ENCODE data around the gene FDXACB1. TPM values are rescaled to one million over a fixed set of nuclear protein-coding genes. Genes with fewer than 3 reads are reported as not detected.

FDXACB1 gene
- 1 to 10 TPM; 4.4 to 5.9 TPM for total RNA-seq

- H3K27me3 Mint-ChIP-seq (ENCODE audit: low read depth), result no peaks in the 10 kb centered on the region
- H3K4me1 Mint-ChIP-seq (ENCODE audit: low read depth), result peaks cover 18% of the 10 kb centered on the region
- H3K27ac Mint-ChIP-seq, result peak within 1 kb of the TSS; percentile 99
- POLR2A ChIA-PET, result no interaction called here
- DNase-seq (peak; percentile 97), ATAC-seq (peak; percentile 92)
- H3K36me3 Mint-ChIP-seq (ENCODE audit: low read depth), result peaks cover 9% of the 10 kb centered on the region
- CTCF ChIA-PET, result interaction anchor here (0.9 to 1.7 kb wide), 7 partner anchors 48 to 124 kb away, joined by 3 to 7 read pairs (median 4); no protein-coding TSS in a partner anchor
- no peaks in the 10 kb centered on the region for H3K9me3 Mint-ChIP-seq (ENCODE audit: insufficient read depth)
- H3K4me3 Mint-ChIP-seq, result peak within 1 kb of the TSS; percentile 89
Observed at GRCh38 chr11:111878849-111879636, at the start of gene FDXACB1, which contains the start of gene CFAP68. Gene FDXACB1, minus strand, starts transcription at chr11:111879165. Its CDS starts 33 bp downstream, at chr11:111879132. Gene CFAP68, plus strand, starts transcription at chr11:111879541. Its CDS starts 20 bp downstream, at chr11:111879561.

- ChIA-PET POLR2A (interaction anchor here (0.6 to 2.7 kb wide), 18 partner anchors 9 to 354 kb away, joined by 3 to 21 read pairs (median 4); partner anchors contain the start of genes ALG9 and DIXDC1), CTCF (interaction anchor here (0.8 to 13.6 kb wide), 20 partner anchors 9 to 354 kb away, joined by 3 to 261 read pairs (median 5); partner anchors contain the start of genes ALG9 and DIXDC1)
- no peaks in the 10 kb centered on the region for H3K36me3 Mint-ChIP-seq (ENCODE audit: low read depth)
- DNase-seq, result peak; percentile 96
- H3K27me3 Mint-ChIP-seq (ENCODE audit: low read depth), result peaks cover 7% of the 10 kb centered on the region
- ATAC-seq, result peak; percentile 93
- H3K9me3 Mint-ChIP-seq (ENCODE audit: insufficient read depth), result no peaks in the 10 kb centered on the region
- H3K27ac Mint-ChIP-seq, result peak overlapping the region; percentile 91
- H3K4me1 Mint-ChIP-seq (ENCODE audit: low read depth), result peaks cover 16% of the 10 kb centered on the region
- peak overlapping the region; percentile 82 for H3K4me3 Mint-ChIP-seq
Observed at GRCh38 chr11:111926505-111927391, 47.8 kb upstream of the FDXACB1 start.

- ATAC-seq (no peak), DNase-seq (no peak)
- Mint-ChIP-seq H3K4me3 (peak overlapping the region; percentile 82), H3K27me3 (ENCODE audit: low read depth) (peaks cover 12% of the 10 kb centered on the region), H3K36me3 (ENCODE audit: low read depth) (no peaks in the 10 kb centered on the region), H3K9me3 (ENCODE audit: insufficient read depth) (no peaks in the 10 kb centered on the region), H3K4me1 (ENCODE audit: low read depth) (peaks cover 16% of the 10 kb centered on the region), H3K27ac (peak overlapping the region; percentile 58)
- ChIA-PET CTCF (interaction anchor here (0.8 to 13.6 kb wide), 16 partner anchors 9 to 354 kb away, joined by 3 to 261 read pairs (median 5); partner anchors contain the start of gene DIXDC1), POLR2A (interaction anchor here (0.8 to 2.7 kb wide), 13 partner anchors 8 to 161 kb away, joined by 3 to 21 read pairs (median 4); partner anchors contain the start of genes ALG9 and DIXDC1)
Observed at GRCh38 chr11:111925953-111926352, 47.0 kb upstream of the FDXACB1 start.

- H3K27ac Mint-ChIP-seq, result no peak overlapping the region
Observed at GRCh38 chr11:111923951-111924350, 45.0 kb upstream of the FDXACB1 start.

GRCh38 chr11:111923351-111923788, 44.4 kb upstream of the FDXACB1 start:
- no peaks in the 10 kb centered on the region for H3K36me3 Mint-ChIP-seq (ENCODE audit: low read depth)
- POLR2A ChIA-PET, result no interaction called here
- no peak overlapping the region for H3K27ac Mint-ChIP-seq

More at GRCh38 chr11:111923951-111924350, 45.0 kb upstream of the FDXACB1 start:
- Mint-ChIP-seq H3K27me3 (ENCODE audit: low read depth) (peaks cover 14% of the 10 kb centered on the region), H3K4me3 (no peak overlapping the region), H3K36me3 (ENCODE audit: low read depth) (no peaks in the 10 kb centered on the region), H3K9me3 (ENCODE audit: insufficient read depth) (no peaks in the 10 kb centered on the region), H3K4me1 (ENCODE audit: low read depth) (peaks cover 16% of the 10 kb centered on the region)
- CTCF ChIA-PET, result interaction anchor here (1.2 to 2.0 kb wide), 3 partner anchors 8 to 59 kb away, joined by 4 to 5 read pairs (median 4); partner anchors contain the start of gene DIXDC1
- no peak for ATAC-seq
- POLR2A ChIA-PET, result no interaction called here
- DNase-seq, result no peak

GRCh38 chr11:111922803-111923202, 43.8 kb upstream of the FDXACB1 start:
- H3K36me3 Mint-ChIP-seq (ENCODE audit: low read depth), result no peaks in the 10 kb centered on the region
- ChIA-PET POLR2A (no interaction called here), CTCF (interaction anchor here (1.5 to 2.0 kb wide), 2 partner anchors 9 to 60 kb away, joined by 4 read pairs; no protein-coding TSS in a partner anchor)
- H3K4me1 Mint-ChIP-seq (ENCODE audit: low read depth), result peaks cover 16% of the 10 kb centered on the region
- H3K9me3 Mint-ChIP-seq (ENCODE audit: insufficient read depth), result no peaks in the 10 kb centered on the region
- ATAC-seq, result no peak
- DNase-seq, result no peak
- H3K27me3 Mint-ChIP-seq (ENCODE audit: low read depth), result peaks cover 14% of the 10 kb centered on the region
- no peak overlapping the region for H3K27ac Mint-ChIP-seq
- H3K4me3 Mint-ChIP-seq, result no peak overlapping the region

More at GRCh38 chr11:111923351-111923788, 44.4 kb upstream of the FDXACB1 start:
- ATAC-seq, result no peak
- no peaks in the 10 kb centered on the region for H3K9me3 Mint-ChIP-seq (ENCODE audit: insufficient read depth)
- CTCF ChIA-PET, result interaction anchor here (1.5 to 2.0 kb wide), 2 partner anchors 9 to 59 kb away, joined by 4 read pairs; no protein-coding TSS in a partner anchor
- no peak overlapping the region for H3K4me3 Mint-ChIP-seq
- peaks cover 16% of the 10 kb centered on the region for H3K4me1 Mint-ChIP-seq (ENCODE audit: low read depth)
- H3K27me3 Mint-ChIP-seq (ENCODE audit: low read depth), result peaks cover 14% of the 10 kb centered on the region
- DNase-seq, result no peak

GRCh38 chr11:111921541-111922230, 42.7 kb upstream of the FDXACB1 start:
- H3K27ac Mint-ChIP-seq, result no peak overlapping the region
- ChIA-PET CTCF (interaction anchor here (0.6 kb wide), 1 partner anchor 38 kb away, joined by 3 read pairs; no protein-coding TSS in a partner anchor), POLR2A (no interaction called here)
- H3K36me3 Mint-ChIP-seq (ENCODE audit: low read depth), result no peaks in the 10 kb centered on the region
- peaks cover 11% of the 10 kb centered on the region for H3K4me1 Mint-ChIP-seq (ENCODE audit: low read depth)
- DNase-seq, result no peak
- no peak for ATAC-seq
- peaks cover 18% of the 10 kb centered on the region for H3K27me3 Mint-ChIP-seq (ENCODE audit: low read depth)
- no peak overlapping the region for H3K4me3 Mint-ChIP-seq
- H3K9me3 Mint-ChIP-seq (ENCODE audit: insufficient read depth), result no peaks in the 10 kb centered on the region

- POLR2A ChIA-PET, result no interaction called here
- CTCF ChIA-PET, result interaction anchor here (0.6 kb wide), 1 partner anchor 38 kb away, joined by 3 read pairs; no protein-coding TSS in a partner anchor
- H3K4me3 Mint-ChIP-seq, result no peak overlapping the region
- no peaks in the 10 kb centered on the region for H3K36me3 Mint-ChIP-seq (ENCODE audit: low read depth)
- ATAC-seq (no peak), DNase-seq (no peak)
- peaks cover 3% of the 10 kb centered on the region for H3K4me1 Mint-ChIP-seq (ENCODE audit: low read depth)
- peaks cover 23% of the 10 kb centered on the region for H3K27me3 Mint-ChIP-seq (ENCODE audit: low read depth)
- H3K27ac Mint-ChIP-seq, result no peak overlapping the region
- H3K9me3 Mint-ChIP-seq (ENCODE audit: insufficient read depth), result no peaks in the 10 kb centered on the region
Observed at GRCh38 chr11:111920908-111921307, 41.9 kb upstream of the FDXACB1 start.

- POLR2A ChIA-PET, result interaction anchor here (1.3 kb wide), 1 partner anchor 8 kb away, joined by 4 read pairs; no protein-coding TSS in a partner anchor
- H3K4me3 Mint-ChIP-seq, result no peak within 1 kb of the TSS
- CTCF ChIA-PET, result interaction anchor here (1.6 to 2.0 kb wide), 2 partner anchors 10 to 13 kb away, joined by 6 read pairs; no protein-coding TSS in a partner anchor
- H3K27me3 Mint-ChIP-seq (ENCODE audit: low read depth), result peaks cover 34% of the 10 kb centered on the region
- H3K4me1 Mint-ChIP-seq (ENCODE audit: low read depth), result no peaks in the 10 kb centered on the region
- H3K36me3 Mint-ChIP-seq (ENCODE audit: low read depth), result no peaks in the 10 kb centered on the region
- H3K9me3 Mint-ChIP-seq (ENCODE audit: insufficient read depth), result no peaks in the 10 kb centered on the region
- DNase-seq (no peak), ATAC-seq (no peak)
- H3K27ac Mint-ChIP-seq, result no peak within 1 kb of the TSS
Observed at GRCh38 chr11:111918390-111919256, 39.7 kb upstream of the FDXACB1 start, which contains the start of gene C11orf52. Gene C11orf52, plus strand, starts transcription at chr11:111918913. Its CDS starts 60 bp downstream, at chr11:111918973.

- Mint-ChIP-seq H3K9me3 (ENCODE audit: insufficient read depth) (no peaks in the 10 kb centered on the region), H3K36me3 (ENCODE audit: low read depth) (no peaks in the 10 kb centered on the region), H3K27ac (no peak overlapping the region), H3K27me3 (ENCODE audit: low read depth) (peaks cover 35% of the 10 kb centered on the region), H3K4me3 (no peak overlapping the region), H3K4me1 (ENCODE audit: low read depth) (no peaks in the 10 kb centered on the region)
- ChIA-PET CTCF (interaction anchor here (0.9 to 2.0 kb wide), 2 partner anchors 9 to 14 kb away, joined by 3 to 6 read pairs; no protein-coding TSS in a partner anchor), POLR2A (interaction anchor here (1.3 kb wide), 1 partner anchor 9 kb away, joined by 4 read pairs; no protein-coding TSS in a partner anchor)
- ATAC-seq (no peak), DNase-seq (no peak)
Observed at GRCh38 chr11:111917788-111918187, 38.8 kb upstream of the FDXACB1 start.
